ENCODE data around the gene SSTR4. TPM values are rescaled to one million over a fixed set of nuclear protein-coding genes. Genes with fewer than 3 reads are reported as not detected.
"Not testable (repeated sequence)": the region's sequence is repeated elsewhere in the genome, so short reads cannot be mapped to it uniquely, and the experiment has no call there.

SSTR4 gene, protein sequence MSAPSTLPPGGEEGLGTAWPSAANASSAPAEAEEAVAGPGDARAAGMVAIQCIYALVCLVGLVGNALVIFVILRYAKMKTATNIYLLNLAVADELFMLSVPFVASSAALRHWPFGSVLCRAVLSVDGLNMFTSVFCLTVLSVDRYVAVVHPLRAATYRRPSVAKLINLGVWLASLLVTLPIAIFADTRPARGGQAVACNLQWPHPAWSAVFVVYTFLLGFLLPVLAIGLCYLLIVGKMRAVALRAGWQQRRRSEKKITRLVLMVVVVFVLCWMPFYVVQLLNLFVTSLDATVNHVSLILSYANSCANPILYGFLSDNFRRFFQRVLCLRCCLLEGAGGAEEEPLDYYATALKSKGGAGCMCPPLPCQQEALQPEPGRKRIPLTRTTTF
- not detected for total RNA-seq
- polyA plus RNA-seq: not detected
- long read RNA-seq, donor 1: 0 reads
- long read RNA-seq, donor 2: 0 reads
- long read RNA-seq, donor 3: 0 reads
- long read RNA-seq, donor 4: 0 reads

GRCh38 chr20:23034721-23035671 is at the start of gene SSTR4:
TSS of gene SSTR4 (plus strand) at chr20:23035312. CDS start at chr20:23035484, 172 bp downstream.
- H3K27me3 ChIP-seq (ENCODE audit: control insufficient read depth, insufficient read depth): no peaks in the 10 kb centered on the region
- ATAC-seq: peak; percentile 19 to 36
- 19% methylated on average over 83 of the region's 83 CpGs for WGBS

DNA sequence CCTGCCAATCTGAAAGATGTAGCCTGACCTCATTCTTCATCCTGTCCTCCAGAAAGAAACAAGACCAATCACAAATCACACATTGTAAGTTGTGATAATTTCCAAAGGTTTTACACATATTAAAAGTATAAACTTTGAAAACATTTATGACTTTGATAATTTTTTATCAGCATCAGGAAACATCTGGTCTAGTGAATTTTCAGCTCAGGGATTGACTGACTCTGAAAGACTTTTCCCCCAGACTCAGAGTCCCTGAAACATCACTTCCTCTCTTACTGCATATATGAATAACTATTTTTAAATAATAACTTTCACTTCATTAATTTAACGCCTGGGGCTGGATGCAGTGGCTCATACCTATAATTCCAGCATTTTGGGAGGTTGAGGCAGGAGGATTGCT is 48.5 kb upstream of the SSTR4 start:
- no peak for ATAC-seq
- no peak overlapping the region for H3K4me3 ChIP-seq (ENCODE audit: low read length)
- no peaks in the 10 kb centered on the region for H3K4me1 ChIP-seq (ENCODE audit: control insufficient read depth, insufficient read depth, low read length)
- no peak for DNase-seq
- H3K27me3 ChIP-seq (ENCODE audit: control insufficient read depth, insufficient read depth): no peaks in the 10 kb centered on the region
- no peak overlapping the region for H3K27ac ChIP-seq (ENCODE audit: low read length)
- 63% methylated on average over 1 of the region's 1 CpG for WGBS
- intact Hi-C loops (cut with DNase I): no loop called here
- no peaks in the 10 kb centered on the region for H3K9me3 ChIP-seq (ENCODE audit: control insufficient read depth, low read length)

More at GRCh38 chr20:23034721-23035671, at the start of gene SSTR4:
- DNase-seq: peak in 1 of 3 donors; percentile 62
- Histone ChIP-seq H3K9me3 (ENCODE audit: control insufficient read depth, low read length) (no peaks in the 10 kb centered on the region), H3K4me3 (ENCODE audit: low read length) (peak within 1 kb of the TSS; percentile 12), H3K4me1 (ENCODE audit: control insufficient read depth, insufficient read depth, low read length) (no peaks in the 10 kb centered on the region), H3K27ac (ENCODE audit: low read length) (no peak within 1 kb of the TSS)
- intact Hi-C loops (cut with DNase I): loop anchor here in 1 of 4 donors (10.0 kb wide), 1 partner anchor 310 kb away; no protein-coding TSS in a partner anchor

DNA sequence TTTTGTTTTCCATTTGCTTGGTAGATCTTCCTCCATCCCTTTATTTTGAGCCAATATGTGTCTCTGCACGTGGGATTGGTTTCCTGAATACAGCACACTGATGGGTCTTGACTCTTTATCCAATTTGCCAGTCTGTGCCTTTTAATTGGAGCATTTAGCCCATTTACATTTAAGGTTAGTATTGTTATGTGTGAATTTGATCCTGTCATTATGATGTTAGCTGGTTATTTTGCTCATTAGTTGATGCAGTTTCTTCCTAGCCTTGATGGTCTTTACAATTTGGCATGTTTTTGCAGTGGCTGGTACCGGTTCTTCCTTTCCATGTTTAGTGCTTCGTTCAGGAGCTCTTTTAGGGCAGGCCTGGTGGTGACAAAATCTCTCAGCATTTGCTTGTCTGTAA is 43.7 kb upstream of the SSTR4 start:
- H3K27me3 ChIP-seq (ENCODE audit: control insufficient read depth, insufficient read depth); H3K4me3 ChIP-seq (ENCODE audit: low read length); H3K27ac ChIP-seq (ENCODE audit: low read length); intact Hi-C loops (cut with DNase I); H3K9me3 ChIP-seq (ENCODE audit: control insufficient read depth, low read length); DNase-seq; ATAC-seq; H3K4me1 ChIP-seq (ENCODE audit: control insufficient read depth, insufficient read depth, low read length): not testable (repeated sequence)
- 87% methylated on average over 3 of the region's 3 CpGs for WGBS

DNA sequence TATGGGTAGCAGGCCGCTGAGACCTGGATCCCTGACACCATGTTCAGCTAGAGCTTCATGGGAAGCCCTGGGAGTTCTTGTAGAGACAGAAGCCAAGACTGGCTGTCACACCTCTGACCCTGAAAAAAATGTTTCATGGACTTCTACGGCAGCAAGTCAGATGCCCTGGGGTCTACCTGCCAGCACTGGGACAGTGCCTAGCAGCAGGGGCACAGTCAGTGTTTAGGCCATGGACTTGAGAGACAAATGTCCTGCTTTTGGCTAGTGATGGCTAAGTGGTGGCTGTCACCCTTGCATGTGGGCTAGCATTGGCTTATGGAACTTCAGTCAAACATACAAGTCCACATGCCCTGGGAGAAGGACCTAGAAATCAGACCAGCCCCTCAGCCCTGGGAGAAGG is 41.3 kb upstream of the SSTR4 start:
- WGBS: 96% methylated on average over 2 of the region's 2 CpGs

GRCh38 chr20:22995923-22996322 is 39.2 kb upstream of the SSTR4 start:
- no peaks in the 10 kb centered on the region for H3K9me3 ChIP-seq (ENCODE audit: control insufficient read depth, low read length)
- H3K27me3 ChIP-seq (ENCODE audit: control insufficient read depth, insufficient read depth): no peaks in the 10 kb centered on the region
- no peak overlapping the region for H3K4me3 ChIP-seq (ENCODE audit: low read length)
- DNase-seq: no peak
- peak in 1 of 2 donors; percentile 42 for ATAC-seq
- intact Hi-C loops (cut with DNase I): no loop called here
- WGBS: 52% methylated on average over 1 of the region's 1 CpG
- H3K27ac ChIP-seq (ENCODE audit: low read length): no peak overlapping the region
- H3K4me1 ChIP-seq (ENCODE audit: control insufficient read depth, insufficient read depth, low read length): no peaks in the 10 kb centered on the region

More for the DNA sequence above, 41.3 kb upstream of the SSTR4 start:
- DNase-seq: no peak
- Histone ChIP-seq H3K4me1 (ENCODE audit: control insufficient read depth, insufficient read depth, low read length) (no peaks in the 10 kb centered on the region), H3K27ac (ENCODE audit: low read length) (no peak overlapping the region), H3K27me3 (ENCODE audit: control insufficient read depth, insufficient read depth) (no peaks in the 10 kb centered on the region), H3K9me3 (ENCODE audit: control insufficient read depth, low read length) (no peaks in the 10 kb centered on the region), H3K4me3 (ENCODE audit: low read length) (no peak overlapping the region)
- intact Hi-C loops (cut with DNase I): no loop called here
- ATAC-seq: no peak

DNA sequence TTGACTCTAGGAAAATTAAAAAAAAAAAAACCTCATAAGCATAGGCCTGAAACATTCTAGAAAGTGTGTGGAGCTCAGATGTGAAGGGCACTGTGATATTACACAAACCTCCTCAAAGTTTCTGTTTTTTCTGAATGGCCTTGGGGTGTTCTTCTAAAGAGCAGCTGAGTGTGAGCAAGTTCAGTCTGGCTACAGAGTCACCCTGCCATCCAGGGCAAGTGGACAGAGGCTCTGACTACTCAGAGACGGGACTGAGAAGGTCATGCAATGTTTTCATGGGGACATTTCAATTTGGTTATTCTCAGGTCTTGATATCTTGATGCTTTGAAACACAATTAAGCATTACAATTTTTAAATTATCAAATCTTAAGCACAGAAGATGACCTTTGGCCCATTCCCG is 36.6 kb upstream of the SSTR4 start:
- Histone ChIP-seq H3K4me1 (ENCODE audit: control insufficient read depth, insufficient read depth, low read length) (no peaks in the 10 kb centered on the region), H3K27ac (ENCODE audit: low read length) (no peak overlapping the region), H3K9me3 (ENCODE audit: control insufficient read depth, low read length) (no peaks in the 10 kb centered on the region), H3K4me3 (ENCODE audit: low read length) (no peak overlapping the region), H3K27me3 (ENCODE audit: control insufficient read depth, insufficient read depth) (no peaks in the 10 kb centered on the region)
- WGBS: 92% methylated on average over 2 of the region's 2 CpGs
- ATAC-seq: no peak
- no peak for DNase-seq
- intact Hi-C loops (cut with DNase I): no loop called here

DNA sequence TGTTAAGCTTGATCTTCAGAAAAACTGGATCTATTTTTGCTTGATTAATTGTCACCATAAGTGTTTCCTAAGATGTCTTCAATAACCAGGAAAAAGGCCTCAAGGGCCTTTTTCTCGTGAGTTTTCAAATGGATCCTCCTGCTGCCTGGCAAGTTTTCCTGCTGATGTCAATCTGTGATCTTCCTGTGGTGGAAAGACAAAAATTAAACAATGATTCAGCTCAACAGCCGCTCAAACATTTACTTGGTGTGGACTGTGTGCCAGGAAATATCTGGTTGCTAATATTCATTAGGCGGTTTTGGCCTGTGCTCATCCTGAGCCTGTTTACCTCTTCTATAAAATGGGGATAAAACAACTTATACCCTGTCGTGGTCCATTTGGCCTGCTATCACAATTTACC is 35.4 kb upstream of the SSTR4 start:
- WGBS: 69% methylated on average over 4 of the region's 4 CpGs
- peak in 1 of 2 donors; percentile 39 for ATAC-seq

GRCh38 chr20:23000232-23000947 is 34.7 kb upstream of the SSTR4 start:
- WGBS: 62% methylated on average over 6 of the region's 6 CpGs
- DNase-seq (no peak), ATAC-seq (no peak)
- Histone ChIP-seq H3K4me3 (ENCODE audit: low read length) (no peak overlapping the region), H3K27me3 (ENCODE audit: control insufficient read depth, insufficient read depth) (no peaks in the 10 kb centered on the region), H3K9me3 (ENCODE audit: control insufficient read depth, low read length) (no peaks in the 10 kb centered on the region), H3K27ac (ENCODE audit: low read length) (no peak overlapping the region), H3K4me1 (ENCODE audit: control insufficient read depth, insufficient read depth, low read length) (no peaks in the 10 kb centered on the region)
- intact Hi-C loops (cut with DNase I): loop anchor here in 1 of 4 donors (10.0 kb wide), 1 partner anchor 46 kb away; no protein-coding TSS in a partner anchor

More for the DNA sequence above, 35.4 kb upstream of the SSTR4 start:
- Histone ChIP-seq H3K27me3 (ENCODE audit: control insufficient read depth, insufficient read depth) (no peaks in the 10 kb centered on the region), H3K27ac (ENCODE audit: low read length) (no peak overlapping the region), H3K9me3 (ENCODE audit: control insufficient read depth, low read length) (no peaks in the 10 kb centered on the region), H3K4me1 (ENCODE audit: control insufficient read depth, insufficient read depth, low read length) (no peaks in the 10 kb centered on the region), H3K4me3 (ENCODE audit: low read length) (no peak overlapping the region)
- DNase-seq: no peak
- intact Hi-C loops (cut with DNase I): loop anchor here in 1 of 4 donors (10.0 kb wide), 1 partner anchor 45 kb away; no protein-coding TSS in a partner anchor

DNA sequence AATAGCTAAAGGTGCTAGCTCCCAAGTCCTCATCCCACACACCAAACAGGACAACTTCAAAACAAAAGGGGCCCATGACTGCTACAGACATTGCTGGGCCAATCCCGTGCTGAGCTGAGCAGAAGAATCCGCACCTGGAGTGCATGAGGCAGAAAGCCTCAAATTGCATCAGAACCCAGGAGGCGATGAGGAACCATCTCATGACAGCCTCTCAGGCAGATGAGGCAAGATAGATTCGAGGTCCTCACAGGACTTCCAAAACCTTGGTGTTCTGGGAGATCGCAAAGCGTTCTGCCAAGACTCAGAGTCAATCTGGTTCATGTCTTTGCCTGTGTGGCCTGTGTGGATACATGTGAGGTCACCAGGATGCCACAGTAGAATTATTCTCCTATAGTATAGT is 32.8 kb upstream of the SSTR4 start:
- no peak for ATAC-seq
- Histone ChIP-seq H3K4me1 (ENCODE audit: control insufficient read depth, insufficient read depth, low read length) (no peaks in the 10 kb centered on the region), H3K4me3 (ENCODE audit: low read length) (no peak overlapping the region), H3K9me3 (ENCODE audit: control insufficient read depth, low read length) (no peaks in the 10 kb centered on the region), H3K27ac (ENCODE audit: low read length) (no peak overlapping the region), H3K27me3 (ENCODE audit: control insufficient read depth, insufficient read depth) (no peaks in the 10 kb centered on the region)
- intact Hi-C loops (cut with DNase I): loop anchor here in 1 of 4 donors (10.0 kb wide), 1 partner anchor 47 kb away; no protein-coding TSS in a partner anchor
- DNase-seq: no peak
- WGBS: 95% methylated on average over 6 of the region's 6 CpGs

DNA sequence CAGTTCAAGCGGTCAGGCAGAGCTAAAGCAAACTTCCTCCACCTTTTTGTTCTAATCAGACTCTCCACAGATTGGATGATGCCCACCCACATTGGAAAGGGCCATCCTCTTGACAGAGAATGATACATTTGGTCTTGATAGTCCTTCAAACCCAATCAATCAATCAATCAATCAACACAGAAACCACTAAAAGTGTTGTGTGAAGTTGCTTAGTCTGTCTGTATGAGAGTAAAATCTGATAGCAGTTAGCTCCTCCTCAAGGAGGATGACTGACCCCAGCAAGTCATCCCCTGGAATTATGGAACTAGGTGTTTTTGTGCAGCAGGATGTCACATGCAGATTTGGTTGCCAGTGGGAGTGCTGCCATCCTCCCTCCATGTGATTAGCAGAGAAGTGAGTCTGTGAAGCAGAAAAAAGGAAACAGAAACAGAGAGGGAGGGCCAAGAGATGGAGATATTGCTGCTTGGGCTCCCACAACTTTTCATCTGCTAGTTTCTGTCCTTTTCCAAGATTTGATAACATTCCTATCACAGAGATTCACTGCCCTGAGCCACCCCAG is 32.0 kb upstream of the SSTR4 start:
- Histone ChIP-seq H3K27ac (ENCODE audit: low read length) (no peak overlapping the region), H3K4me1 (ENCODE audit: control insufficient read depth, insufficient read depth, low read length) (no peaks in the 10 kb centered on the region), H3K27me3 (ENCODE audit: control insufficient read depth, insufficient read depth) (no peaks in the 10 kb centered on the region), H3K4me3 (ENCODE audit: low read length) (no peak overlapping the region), H3K9me3 (ENCODE audit: control insufficient read depth, low read length) (no peaks in the 10 kb centered on the region)
- ATAC-seq: no peak
- 91% methylated on average over 1 of the region's 1 CpG for WGBS
- DNase-seq: no peak
- intact Hi-C loops (cut with DNase I): loop anchor here in 1 of 4 donors (10.0 kb wide), 1 partner anchor 48 kb away; no protein-coding TSS in a partner anchor
